ENCODE data around the gene ALPG.
"Not testable (repeated sequence)": the region's sequence is repeated elsewhere in the genome, so short reads cannot be mapped to it uniquely, and the experiment has no call there.

ALPG gene

DNA sequence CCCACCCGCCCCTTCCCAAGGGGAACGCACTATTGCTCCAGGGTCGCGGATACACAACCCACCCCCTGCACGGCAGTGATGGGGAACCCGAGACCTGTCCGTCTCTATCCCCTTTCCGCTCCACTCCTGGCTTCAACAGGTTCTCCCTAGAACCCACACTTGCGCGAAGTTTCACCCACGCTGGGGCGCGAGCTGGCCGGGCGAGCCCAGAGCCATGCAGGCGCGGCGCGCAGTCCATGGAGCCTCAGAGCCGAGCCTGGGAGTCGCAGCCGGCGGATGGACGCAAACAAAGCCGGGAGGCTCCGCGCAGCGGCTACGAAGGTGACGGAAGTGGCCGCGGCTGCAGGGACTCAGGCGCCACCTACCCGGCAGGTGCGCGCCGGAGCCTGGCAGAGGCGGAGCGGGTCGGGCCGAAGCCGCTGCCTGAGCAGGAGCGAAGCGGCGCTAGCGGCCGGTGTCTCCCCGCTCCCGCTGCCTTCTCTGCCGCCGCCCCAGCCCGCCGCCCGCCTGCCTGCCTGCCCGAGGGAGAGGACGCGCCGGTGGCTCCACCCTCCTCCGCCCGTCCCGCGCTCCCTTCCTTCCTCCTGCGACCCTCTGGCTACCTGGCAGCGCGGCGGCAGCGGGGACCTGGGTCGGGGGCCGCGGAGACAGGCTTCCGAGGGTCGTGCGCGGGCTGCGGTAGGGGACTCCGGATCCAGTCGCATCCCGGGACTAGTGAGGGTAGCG lies 14.0 kb downstream of the ALPG start:
- DNase-seq = peak; percentile 26 to 89

DNA sequence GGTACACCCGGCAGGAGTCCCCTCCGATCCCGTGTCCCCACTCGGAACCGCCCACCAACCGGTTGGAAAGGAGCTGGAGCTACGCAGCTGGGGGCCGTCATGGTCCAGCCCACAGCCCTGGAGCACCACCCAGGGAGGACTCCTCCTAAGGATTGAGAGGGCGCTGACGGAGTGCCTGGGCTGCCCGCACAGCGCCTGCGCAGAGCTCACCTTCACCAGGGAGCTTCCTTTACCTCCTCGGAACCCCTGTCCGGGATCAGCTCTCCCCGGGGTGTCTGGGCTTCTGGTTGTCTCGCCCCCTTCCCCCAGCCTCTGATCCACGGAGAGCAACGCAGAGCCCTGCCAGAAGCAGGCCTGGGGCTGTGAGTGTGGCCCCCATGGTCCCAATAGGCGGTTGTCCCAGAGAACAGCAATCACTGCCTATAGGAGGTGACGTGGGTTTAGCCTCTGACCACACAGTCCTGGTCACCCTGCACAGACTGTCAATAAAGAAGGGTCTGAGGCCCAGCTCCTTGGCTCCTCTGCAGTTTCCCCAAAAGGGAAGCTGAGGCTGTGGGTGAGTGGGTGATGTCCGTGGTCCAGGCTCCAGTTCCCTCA lies 14.6 kb downstream of the ALPG start:
- peak in 1 of 2 experiments; percentile 44 for DNase-seq

DNA sequence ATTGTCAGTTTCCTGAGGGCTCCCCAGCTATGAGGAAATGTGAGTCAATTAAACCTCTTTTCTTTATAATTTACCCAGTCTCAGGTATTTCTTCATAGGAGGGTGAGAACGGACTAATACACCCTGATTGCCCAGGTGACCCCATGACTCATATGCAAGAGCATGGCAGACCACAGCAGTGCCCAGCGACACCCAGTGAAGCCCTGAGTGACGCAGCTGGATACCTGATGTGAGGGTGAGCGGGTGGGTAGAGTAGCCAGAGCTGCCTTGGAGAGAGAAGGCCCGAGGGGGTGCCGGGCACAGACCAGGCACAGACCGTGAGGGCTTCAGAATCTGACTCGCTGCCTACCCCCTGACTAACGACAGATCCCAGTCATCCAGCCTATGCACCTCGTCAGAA lies 15.4 kb downstream of the ALPG start:
- DNase-seq = no peak

DNA sequence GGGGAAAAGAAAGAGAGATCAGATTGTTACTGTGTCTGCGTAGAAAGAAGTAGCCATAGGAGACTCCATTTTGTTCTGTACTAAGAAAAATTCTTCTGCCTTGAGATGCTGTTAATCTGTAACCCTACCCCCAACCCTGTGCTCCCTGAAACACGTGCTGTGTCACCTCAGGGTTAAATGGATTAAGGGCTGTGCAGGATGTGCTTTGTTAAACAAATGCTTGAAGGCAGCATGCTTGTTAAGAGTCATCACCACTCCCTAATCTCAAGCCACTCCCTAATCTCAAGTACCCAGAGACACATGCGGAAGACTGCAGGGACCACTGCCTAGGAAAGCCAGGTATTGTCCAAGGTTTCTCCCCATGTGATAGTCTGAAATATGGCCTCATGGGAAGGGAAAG lies 16.4 kb downstream of the ALPG start:
- DNase-seq = not testable (repeated sequence)

DNA sequence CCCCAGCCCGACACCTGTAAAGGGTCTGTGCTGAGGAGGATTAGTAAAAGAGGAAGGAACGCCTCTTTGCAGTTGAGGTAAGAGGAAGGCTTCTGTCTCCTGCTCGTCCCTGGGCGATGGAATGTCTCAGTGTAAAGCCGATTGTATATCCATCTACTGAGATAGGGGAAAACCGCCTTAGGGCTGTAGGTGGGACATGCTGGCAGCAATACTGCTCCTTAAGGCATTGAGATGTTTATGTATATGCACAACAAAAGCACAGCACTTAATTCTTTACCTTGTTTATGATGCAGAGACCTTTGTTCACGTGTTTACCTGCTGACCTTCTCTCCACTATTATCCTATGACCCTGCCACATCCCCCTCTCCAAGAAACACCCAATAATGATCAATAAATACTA lies 16.8 kb downstream of the ALPG start:
- not testable (repeated sequence) for DNase-seq

DNA sequence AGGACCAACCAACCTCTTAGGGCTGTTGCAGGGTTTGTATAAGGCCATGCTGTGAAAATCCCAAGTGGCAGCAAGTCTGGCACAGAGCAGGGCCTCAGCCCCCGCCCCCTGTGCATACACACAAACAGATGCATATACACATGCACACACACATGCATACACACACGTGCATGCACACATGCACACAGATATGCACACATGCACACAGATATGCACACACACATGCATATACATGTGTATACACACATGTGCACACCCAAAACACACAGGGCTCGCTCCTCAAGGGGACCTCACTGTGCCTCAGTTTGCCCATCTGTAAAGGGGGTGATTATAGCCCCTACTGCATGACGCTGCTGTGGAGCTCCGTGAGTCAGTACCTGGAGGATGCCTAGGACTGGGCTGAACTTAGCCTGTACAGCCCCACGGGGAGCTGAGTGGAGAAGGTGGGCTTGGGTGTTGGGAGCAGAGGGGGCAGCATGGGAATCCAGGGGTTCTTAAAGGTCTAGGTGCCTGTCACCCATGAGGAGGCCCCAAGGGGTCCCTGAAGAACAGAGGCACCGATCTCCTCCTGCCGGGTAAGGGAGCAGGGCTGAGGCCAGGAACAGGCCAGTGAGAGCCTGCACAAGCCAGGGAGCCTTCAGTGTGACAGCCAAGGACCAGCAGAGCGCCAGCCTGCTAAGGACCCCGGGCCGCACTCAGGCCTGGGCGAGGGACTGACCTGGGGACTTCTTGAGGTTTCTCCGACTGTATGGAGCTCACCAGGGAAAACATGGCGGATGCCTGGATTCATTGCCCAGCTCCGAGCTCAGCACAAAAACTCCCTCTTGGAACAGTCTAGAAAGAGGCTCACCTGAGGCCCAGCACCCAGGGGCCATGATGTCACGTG lies 25.3 kb downstream of the ALPG start:
- DNase-seq = no peak

DNA sequence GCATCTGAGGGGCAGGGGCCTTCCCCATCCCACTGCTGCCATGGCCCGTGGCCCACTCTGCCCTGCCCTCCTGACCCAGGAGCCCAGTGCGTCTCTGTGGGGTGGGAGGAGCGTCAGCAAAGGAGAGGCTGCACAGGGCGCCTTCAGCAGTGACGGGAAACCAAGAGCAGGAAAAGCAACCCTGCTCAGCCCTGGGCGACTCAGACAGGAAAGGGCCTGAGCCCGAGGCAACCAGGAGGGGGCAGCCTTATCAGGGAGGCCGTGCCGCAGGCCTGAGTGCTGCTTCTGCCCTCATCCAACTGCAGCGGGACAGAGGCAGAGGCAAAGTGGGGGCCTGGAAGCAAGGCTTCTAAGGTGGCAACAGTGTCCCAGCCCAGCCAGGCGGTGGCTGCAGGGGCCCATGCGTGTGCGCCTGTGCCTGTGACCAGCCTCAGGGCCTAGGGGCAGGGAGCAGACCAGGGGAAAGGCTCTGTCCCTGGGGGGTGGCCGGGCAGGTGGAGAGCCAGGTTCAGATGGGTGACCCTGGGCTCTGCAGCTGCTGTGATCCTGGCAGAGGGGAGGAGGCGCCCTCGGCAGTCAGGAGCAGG lies 26.0 kb downstream of the ALPG start:
- DNase-seq = no peak

DNA sequence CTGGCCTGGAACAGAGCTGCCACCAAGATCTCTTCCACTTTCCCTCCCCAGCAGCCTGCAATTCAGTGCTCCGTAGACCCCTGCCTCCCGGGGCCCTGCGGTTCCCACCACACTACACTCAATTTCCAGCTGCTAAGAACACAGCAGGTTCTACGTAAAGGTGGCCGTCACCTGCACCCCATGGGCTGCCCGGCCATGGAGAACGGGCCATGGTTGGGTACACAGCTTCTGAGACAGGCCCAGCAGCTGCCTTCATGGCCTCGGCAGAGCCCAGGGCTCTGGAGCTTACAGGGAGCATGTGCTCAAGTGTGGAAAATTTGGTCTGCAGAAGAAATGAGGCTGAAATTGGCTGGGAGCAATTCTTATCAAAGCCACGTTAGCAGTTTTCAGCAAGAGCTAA lies 27.0 kb downstream of the ALPG start:
- DNase-seq = not testable (repeated sequence)

DNA sequence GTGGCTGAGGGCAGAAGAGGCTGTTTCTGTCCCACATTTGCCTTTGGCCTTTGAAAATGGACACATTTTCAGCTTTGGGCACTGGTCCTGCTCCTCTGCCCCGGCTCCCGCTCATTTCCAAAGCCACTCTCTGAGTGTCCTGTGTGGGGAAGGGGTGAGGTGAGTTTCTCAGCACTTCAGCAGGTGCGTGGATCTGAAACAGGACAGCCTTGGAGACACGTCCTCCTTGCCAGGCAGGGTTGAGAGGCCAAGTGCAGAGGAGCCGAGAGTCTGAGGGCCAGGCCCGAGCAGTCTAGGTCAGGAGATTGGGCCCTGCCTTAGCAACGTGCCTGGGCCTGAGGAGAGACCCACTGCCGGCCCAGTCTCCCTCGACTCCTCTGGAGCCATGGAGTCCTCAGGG lies 27.4 kb downstream of the ALPG start:
- no peak for DNase-seq

DNA sequence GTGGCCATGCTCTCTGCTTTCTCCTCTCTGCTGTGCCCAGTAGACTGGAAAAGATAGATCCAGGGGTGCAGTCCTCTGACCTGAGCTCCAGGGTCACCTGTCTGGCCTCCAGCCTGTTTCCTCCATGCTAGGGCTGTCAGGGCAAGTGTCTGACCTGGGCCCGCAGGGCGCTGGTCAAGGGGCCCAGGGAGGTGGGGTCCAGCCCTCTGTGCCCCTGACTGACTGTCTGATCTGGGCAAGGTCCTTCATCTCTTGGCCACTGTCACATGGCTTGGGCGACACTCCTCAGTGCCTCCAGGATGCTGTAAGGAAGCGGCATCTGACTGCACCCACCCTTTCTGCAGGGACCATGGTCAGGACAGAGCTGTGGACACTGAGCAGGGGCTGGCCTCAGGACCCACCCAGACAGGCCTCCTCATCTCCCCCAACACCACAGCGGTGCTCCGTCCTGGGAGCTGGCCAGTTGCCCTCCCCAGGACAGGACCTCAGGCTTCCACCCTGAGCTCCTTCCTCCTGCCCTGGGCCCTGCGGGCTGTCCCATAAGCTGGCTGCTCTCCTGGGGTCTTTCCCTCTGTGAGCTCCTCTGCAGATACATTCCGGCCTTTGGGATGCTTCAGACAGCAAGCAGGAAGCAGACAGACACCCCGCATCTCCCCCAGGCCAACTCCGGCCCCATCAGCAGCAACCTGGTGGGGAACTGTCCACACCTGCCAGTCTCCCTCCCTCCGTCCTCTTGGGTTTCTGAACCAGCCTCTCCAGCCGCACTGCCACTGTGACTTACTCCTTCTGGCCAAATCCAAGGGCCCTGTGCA lies 28.1 kb downstream of the ALPG start:
- DNase-seq = no peak

DNA sequence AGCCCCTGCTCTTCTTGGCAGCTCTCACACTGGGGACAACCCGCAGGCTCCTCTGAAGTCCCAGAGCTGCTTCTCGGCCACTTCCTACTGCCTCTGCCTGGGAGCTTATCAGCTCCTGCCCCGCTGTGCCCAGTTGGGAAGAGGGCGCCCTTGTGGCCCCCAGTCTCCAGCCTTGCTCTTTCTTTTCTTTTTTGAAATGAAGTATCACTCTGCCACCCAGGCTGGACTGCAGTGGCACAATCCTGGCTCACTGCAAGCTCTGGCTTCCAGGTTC lies 28.7 kb downstream of the ALPG start:
- no peak for DNase-seq

DNA sequence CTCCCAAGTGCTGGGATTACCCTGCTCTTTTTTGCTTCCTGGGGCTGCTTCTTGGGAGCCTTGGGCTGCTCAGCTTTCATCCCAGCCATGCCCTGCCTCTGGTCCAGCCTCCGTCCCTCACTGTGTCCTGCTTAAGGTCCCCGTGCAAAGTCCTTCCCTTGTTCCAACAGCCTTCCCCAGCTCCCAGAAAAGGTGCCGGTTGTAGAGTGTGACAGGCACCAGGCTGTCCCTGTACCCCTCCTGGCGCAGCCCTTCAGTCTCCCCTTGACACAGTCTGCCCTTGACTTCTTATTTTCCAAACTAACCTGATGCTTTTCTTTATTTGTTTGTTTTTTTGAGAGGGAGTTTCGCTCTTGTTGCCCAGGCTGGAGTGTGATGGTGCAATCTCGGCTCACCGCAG lies 29.2 kb downstream of the ALPG start:
- no peak for DNase-seq

DNA sequence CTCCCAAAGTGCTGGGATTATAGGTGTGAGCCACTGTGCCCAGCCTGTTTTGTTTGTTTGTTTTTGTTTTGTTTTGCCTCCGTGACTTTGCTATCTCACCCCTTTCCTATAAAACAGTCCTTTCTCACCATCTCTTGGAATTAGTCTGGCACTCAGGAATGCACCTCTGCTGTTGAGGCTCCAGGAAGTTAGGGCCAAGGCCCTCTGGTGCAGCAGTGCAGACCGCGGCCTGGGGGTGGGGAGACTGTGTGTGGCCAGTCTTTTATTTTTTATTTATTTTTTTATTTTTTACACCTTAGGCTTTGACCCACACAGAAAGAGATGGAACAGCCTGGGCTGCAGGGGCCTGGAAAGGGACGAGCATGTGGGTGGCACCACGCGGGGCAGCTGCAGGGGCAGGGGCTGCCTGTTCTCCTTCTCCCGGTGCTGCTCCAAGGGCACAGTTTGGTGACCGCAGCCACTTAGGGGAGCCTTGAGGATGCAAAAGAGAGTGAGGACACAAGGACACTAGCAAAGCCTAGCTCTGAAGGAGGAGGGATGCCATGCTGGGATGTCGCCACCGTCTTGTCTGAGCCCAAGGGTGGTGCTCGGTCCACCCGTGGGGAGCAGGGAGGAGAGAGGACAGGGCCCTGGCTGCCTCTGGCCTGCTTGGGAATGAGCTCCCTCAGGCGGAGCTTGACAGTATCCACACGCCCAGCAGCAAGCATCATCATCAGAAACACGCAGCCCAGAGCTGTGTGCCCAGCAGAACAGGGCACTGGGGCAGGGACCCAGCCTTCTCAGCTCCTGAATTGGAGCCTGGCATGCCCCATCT lies 29.9 kb downstream of the ALPG start:
- DNase-seq = no peak

DNA sequence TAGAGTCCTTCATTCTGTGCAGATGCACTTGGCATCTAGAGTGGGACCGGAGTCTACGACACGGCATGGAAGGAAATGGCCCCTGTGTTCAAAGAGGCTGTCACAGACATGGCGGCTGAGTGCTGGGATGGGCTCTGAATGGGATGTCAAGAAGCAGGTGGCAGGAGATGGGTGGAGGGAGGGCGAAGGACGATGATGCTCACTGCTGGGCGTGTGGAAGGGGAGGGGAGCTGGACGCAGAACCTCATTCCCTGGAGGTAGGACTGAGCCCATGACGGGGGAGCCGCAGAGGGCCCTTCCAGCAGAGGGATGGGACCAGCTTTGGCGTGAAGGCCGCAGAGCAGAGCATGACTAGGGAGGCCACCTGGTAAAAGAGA lies 30.5 kb downstream of the ALPG start:
- no peak for DNase-seq

DNA sequence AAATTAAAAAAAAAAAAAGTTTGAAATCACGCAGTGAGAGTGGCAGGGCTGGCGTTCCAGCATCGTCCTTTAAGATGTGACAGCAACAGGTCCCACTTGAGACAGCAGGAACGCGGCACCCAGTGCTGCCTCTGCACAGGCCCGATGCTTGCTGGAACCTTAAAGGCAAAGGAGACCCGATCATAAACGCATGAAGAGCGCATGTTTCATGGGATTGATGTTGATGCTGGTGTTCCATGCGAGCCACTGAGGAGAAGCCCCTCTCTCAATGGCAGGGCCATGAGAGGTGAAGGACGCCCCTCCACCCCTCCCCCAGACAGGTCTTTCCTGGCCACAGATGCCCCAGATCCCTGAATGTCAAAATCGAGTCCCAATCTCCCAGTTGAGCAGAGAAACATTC lies 31.4 kb downstream of the ALPG start:
- DNase-seq = no peak

DNA sequence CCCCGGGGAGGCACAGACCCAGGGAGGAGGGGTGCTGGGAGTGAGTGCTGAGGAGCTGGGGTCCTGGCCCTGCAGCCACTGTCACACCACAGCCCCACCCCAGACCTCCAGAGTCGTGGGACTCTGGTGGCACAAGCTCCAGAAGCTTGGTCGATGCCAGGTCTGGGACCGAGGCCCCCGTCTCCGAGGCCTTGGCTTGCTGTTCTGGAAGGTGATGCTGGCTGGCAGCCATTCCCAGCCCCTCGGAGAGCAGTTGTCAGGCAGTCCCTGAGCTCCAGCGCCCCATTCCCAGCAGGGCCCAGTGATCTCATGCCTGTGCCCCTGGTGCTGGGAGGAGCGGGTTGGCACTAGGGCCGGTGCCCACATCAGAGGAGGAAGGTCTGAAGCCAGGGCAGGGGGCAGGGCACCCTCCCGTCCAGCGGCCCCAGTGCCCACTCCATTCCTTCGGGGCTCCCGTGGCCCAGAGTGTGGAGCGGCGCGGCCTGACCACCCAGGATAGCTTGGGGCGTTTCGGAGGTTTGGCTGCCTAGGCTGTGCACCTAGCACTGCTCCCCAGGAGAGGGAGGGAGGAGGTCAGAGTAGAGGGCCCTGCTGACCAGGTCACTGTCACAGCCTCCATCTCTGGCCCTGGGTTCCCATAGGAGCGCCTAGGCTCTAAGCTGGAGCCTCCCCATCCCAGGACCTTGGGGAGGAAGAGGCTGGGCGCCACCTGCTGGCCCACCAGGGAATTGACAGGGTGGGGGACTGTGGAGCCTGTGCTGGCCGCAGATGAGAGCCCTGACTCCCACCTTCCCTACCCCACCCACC lies 32.5 kb downstream of the ALPG start:
- peak in 1 of 2 experiments; percentile 35 for DNase-seq

DNA sequence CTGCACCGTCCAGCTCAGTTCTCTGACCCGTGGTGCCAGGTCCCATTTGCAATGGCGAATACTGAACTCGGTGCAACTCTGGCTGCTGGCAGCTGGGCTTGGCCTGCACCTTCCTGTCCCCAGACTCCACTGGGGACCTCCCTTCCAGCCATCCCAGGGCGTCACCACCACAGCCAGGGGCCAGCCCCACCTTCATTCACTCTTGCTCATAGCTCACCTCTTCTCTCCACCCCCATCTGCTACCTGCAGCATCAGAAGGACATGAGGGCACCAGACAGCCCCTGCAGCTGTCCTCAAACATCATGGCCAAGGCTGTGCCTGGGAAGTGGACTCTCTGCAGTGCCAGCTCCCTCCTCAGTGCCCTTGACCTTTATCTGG lies 33.1 kb downstream of the ALPG start:
- DNase-seq = no peak

DNA sequence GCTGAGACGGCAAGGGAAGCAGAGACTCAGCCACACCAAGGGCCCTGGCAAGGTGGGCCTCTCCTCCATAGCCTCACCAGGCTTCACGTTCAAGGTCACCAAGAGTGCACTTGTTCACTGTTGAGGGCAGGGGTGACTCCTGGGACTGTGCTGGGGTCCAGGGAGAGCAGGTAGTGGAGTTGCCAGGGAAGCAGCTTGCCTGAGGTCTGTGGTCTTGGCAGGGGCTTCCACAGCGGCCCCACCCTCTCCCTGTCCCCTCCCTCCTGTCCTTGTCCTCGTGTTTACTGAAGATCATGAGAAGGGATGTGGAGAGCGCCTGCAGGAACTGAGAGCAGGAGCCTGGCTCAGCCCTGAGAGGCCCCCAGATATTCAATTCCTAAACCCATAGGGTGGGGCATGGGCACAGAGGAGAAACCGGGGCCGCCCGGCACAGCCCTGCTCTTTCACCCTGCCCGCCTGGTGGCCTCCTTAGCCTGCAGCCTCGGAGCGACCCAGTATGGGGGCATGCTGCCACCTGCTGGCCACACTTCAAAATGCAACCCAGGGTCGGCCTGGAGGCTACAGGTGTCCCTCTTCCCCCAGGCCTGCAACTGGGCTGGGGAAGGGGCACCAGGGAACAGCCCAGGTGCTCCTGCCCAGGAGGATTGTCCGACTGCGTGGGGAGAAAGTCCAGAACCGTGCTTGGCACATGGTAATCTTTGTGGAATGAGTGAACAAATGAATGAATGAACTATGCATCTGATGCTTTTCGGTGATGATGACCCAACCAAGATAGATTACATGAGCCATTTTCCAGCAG lies 33.8 kb downstream of the ALPG start:
- DNase-seq = peak; percentile 40 to 83

DNA sequence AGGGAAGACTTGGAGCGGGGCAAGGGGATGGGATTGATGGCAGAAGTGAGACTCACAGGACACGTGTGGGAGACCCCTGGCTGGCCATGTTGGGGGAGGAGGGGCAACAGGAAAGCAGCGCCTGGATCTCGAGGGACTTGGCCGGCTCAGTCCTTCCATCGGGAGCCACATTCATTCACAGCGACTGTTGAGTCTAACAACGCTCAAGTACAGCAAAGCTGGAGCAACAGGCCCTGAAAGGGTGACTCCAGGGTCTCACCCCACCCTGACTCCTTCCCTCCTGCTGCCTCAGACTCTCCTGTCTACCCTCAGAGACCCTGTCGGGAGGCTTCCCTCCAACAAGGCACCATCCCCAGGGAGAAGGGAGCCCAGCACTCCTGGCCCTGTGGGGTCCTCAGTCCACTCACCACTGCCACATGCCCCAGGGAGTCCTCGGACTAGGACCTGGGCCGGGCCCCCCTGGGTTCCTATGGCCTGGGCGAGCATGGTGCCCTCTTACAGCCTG lies 34.6 kb downstream of the ALPG start:
- no peak for DNase-seq

DNA sequence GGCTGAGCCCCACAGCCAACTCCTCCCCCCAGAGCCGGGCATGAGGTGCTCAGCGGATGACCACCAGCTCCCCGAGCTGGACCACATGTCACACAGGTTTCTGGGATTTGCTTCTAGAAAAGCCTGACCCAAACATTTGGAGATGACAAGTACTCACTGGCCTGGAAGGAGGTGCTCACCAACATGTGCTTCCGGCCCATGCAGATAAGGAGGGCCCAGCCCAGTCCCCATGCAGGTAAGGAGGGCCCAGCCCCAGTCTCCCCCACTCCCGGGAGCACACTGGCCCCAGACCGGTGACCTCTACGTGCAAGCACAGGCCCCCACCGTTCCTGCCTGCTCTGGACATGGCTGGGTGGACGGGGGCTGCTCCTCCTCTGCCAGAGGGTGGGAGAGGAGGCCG lies 35.3 kb downstream of the ALPG start:
- not testable (repeated sequence) for DNase-seq

All from NCI-H526 (cell line).